ENCODE data around the gene EPN2.

Gene EPN2

GRCh38 chr17:19363460-19364035 lies 126.4 kb downstream of the EPN2 start:
- DNase-seq (ENCODE audit: low read depth in 4 of 4, low spot score in 1 of 4) = no peak

- DNase-seq (ENCODE audit: low read depth in 4 of 4, low spot score in 1 of 4) = no peak
Measured at GRCh38 chr17:19364699-19365498, 127.7 kb downstream of the EPN2 start.

GRCh38 chr17:19365499-19365817 lies 128.3 kb downstream of the EPN2 start:
- DNase-seq (ENCODE audit: low read depth in 4 of 4, low spot score in 1 of 4) = no peak

- DNase-seq (ENCODE audit: low read depth in 4 of 4, low spot score in 1 of 4) = no peak
Measured at GRCh38 chr17:19365833-19366636, 128.9 kb downstream of the EPN2 start.

GRCh38 chr17:19366637-19366972 lies 129.4 kb downstream of the EPN2 start:
- DNase-seq (ENCODE audit: low read depth in 4 of 4, low spot score in 1 of 4) = no peak

- no peak for DNase-seq (ENCODE audit: low read depth in 4 of 4, low spot score in 1 of 4)
Measured at GRCh38 chr17:19368229-19368628, 131.1 kb downstream of the EPN2 start.

- DNase-seq (ENCODE audit: low read depth in 4 of 4, low spot score in 1 of 4) = no peak
Measured at GRCh38 chr17:19369107-19369778, 132.1 kb downstream of the EPN2 start.

- no peak for DNase-seq (ENCODE audit: low read depth in 4 of 4, low spot score in 1 of 4)
Measured at GRCh38 chr17:19369846-19370492, 132.8 kb downstream of the EPN2 start.

GRCh38 chr17:19370493-19370960 lies 133.4 kb downstream of the EPN2 start:
- DNase-seq (ENCODE audit: low read depth in 4 of 4, low spot score in 1 of 4) = no peak

GRCh38 chr17:19371259-19372010 lies 134.3 kb downstream of the EPN2 start:
- no peak for DNase-seq (ENCODE audit: low read depth in 4 of 4, low spot score in 1 of 4)

- DNase-seq (ENCODE audit: low read depth in 4 of 4, low spot score in 1 of 4) = no peak
Measured at GRCh38 chr17:19372011-19372370, 134.8 kb downstream of the EPN2 start.

GRCh38 chr17:19372439-19372838 lies 135.3 kb downstream of the EPN2 start:
- no peak for DNase-seq (ENCODE audit: low read depth in 4 of 4, low spot score in 1 of 4)

GRCh38 chr17:19372866-19373504 lies 135.8 kb downstream of the EPN2 start:
- no peak for DNase-seq (ENCODE audit: low read depth in 4 of 4, low spot score in 1 of 4)

- no peak for DNase-seq (ENCODE audit: low read depth in 4 of 4, low spot score in 1 of 4)
Measured at GRCh38 chr17:19374136-19374535, 137.0 kb downstream of the EPN2 start.

GRCh38 chr17:19375732-19376131 lies 138.6 kb downstream of the EPN2 start:
- no peak for DNase-seq (ENCODE audit: low read depth in 4 of 4, low spot score in 1 of 4)

- DNase-seq (ENCODE audit: low read depth in 4 of 4, low spot score in 1 of 4) = no peak
Measured at GRCh38 chr17:19376811-19377210, 139.6 kb downstream of the EPN2 start.

- peak; percentile 73 to 94 (median 82) for DNase-seq (ENCODE audit: low read depth in 4 of 4, low spot score in 1 of 4)
Measured at GRCh38 chr17:19377602-19378415, 140.6 kb downstream of the EPN2 start.

GRCh38 chr17:19378416-19379360 lies 141.5 kb downstream of the EPN2 start, which contains the start of gene MAPK7:
Gene MAPK7, plus strand, starts transcription at chr17:19378498. Its CDS starts 403 bp downstream, at chr17:19378901.
- no peak for DNase-seq (ENCODE audit: low read depth in 4 of 4, low spot score in 1 of 4)
